ENCODE results near the gene TIMM44.
"Not testable (repeated sequence)": the region's sequence is repeated elsewhere in the genome, so short reads cannot be mapped to it uniquely, and the experiment has no call there.

TIMM44 gene

GRCh38 chr19:7944177-7944761 is 803 bp upstream of the TIMM44 start:
- Mint-ChIP-seq H3K9me3 (no peaks in the 10 kb centered on the region), H3K27me3 (no peaks in the 10 kb centered on the region), H3K4me3 (peak overlapping the region; percentile 94), H3K27ac (peak overlapping the region; percentile 95), H3K4me1 (ENCODE audit: low read depth) (peaks cover 38% of the 10 kb centered on the region), H3K36me3 (ENCODE audit: low read depth) (peaks cover 35% of the 10 kb centered on the region)
- intact Hi-C loops (cut with micrococcal nuclease), result loop anchor here (1.0 to 2.0 kb wide), 2 partner anchors 61 to 309 kb away; partner anchors contain the start of gene ELAVL1

- no peaks in the 10 kb centered on the region for H3K9me3 Mint-ChIP-seq
- H3K36me3 Mint-ChIP-seq (ENCODE audit: low read depth), result peaks cover 46% of the 10 kb centered on the region
- H3K27me3 Mint-ChIP-seq, result no peaks in the 10 kb centered on the region
- peaks cover 38% of the 10 kb centered on the region for H3K4me1 Mint-ChIP-seq (ENCODE audit: low read depth)
- intact Hi-C loops (cut with micrococcal nuclease), result loop anchor here (1.0 kb wide), 1 partner anchor 40 kb away; the partner anchor contains the start of gene MAP2K7
- H3K4me3 Mint-ChIP-seq, result peak overlapping the region; percentile 94
- peak overlapping the region; percentile 95 for H3K27ac Mint-ChIP-seq
Measured at GRCh38 chr19:7942981-7943443, 454 bp downstream of the TIMM44 start.

DNA sequence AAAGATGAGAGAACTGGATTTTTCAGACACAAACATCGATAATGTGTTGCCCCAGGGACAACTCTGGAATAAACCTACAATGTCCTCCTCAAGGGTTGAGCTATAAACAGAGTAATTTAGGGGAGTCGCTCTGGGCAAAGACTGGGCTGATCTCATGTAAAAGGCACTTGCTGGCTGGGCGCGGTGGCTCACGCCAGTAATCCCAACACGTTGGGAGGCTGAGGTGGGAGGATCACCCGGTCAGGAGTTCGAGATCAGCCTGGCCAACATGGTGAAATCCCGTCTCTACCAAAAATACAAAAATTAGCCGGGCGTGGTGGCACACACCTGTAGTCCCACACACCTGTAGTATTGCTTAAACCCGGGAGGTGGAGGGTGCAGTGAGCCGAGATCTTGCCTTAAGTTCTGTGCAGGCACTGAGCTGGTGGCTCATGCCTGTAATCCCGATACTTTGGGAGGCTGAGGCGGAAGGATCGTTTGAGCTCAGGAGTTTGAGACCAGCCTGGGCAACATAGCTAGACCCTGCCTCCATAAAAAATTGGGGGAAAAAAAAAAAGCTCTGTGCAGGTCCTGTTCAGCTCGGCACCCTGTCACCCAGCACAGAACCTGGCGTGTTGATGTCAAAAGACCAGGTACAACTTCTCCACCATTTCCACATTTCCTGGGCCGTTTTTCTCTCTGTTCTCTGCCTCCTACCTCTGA is 1.4 kb downstream of the TIMM44 start:
- Mint-ChIP-seq H3K9me3 (no peaks in the 10 kb centered on the region), H3K27me3 (no peaks in the 10 kb centered on the region), H3K36me3 (ENCODE audit: low read depth) (peaks cover 56% of the 10 kb centered on the region), H3K27ac (peak overlapping the region; percentile 95), H3K4me3 (peak overlapping the region; percentile 5), H3K4me1 (ENCODE audit: low read depth) (peaks cover 38% of the 10 kb centered on the region)
- intact Hi-C loops (cut with micrococcal nuclease), result no loop called here

DNA sequence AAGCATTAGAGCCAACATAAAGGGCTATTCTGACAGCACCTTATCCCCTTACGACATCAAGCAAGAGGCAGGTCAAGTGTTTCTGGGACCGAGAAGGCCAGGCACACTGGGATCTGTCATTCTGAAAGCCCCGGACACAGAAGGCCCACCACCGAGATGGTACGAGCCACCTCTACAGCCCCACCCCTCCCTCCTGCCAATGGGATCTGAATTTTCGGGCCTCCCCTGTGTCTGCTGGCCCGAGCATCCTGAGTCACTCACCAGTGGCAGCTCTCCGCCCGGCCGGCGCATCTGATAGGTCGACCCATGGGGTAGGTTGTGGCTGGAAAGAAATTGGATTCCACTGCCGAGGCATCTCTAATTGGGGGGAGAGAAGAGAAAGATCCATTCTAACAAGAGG is 2.6 kb downstream of the TIMM44 start:
- intact Hi-C loops (cut with micrococcal nuclease), result no loop called here
- Mint-ChIP-seq H3K4me1 (ENCODE audit: low read depth) (peaks cover 38% of the 10 kb centered on the region), H3K36me3 (ENCODE audit: low read depth) (peaks cover 68% of the 10 kb centered on the region), H3K27ac (no peak overlapping the region), H3K9me3 (no peaks in the 10 kb centered on the region), H3K4me3 (no peak overlapping the region), H3K27me3 (no peaks in the 10 kb centered on the region)

DNA sequence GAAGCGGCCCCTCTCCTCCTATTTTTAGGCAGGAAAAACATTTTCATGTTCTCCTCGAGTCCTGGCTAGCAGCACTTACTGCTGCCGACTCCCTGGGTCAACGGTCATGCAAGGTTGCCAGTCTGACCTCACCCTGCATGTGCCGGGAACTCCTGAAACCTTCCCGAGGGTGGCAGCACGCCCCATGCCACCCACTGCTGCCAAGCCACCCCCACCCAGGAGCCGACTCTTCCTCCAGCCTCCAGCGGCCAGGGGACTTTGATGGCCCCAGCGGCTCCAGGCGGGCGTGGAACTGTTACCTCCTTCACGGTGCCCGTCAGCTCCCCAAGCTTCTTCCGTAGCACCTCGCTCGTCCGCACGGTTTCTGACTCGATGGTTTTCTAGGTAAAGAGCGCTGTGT is 8.7 kb downstream of the TIMM44 start:
- intact Hi-C loops (cut with micrococcal nuclease), result no loop called here
- no peaks in the 10 kb centered on the region for H3K9me3 Mint-ChIP-seq
- no peak overlapping the region for H3K27ac Mint-ChIP-seq
- H3K27me3 Mint-ChIP-seq, result no peaks in the 10 kb centered on the region
- no peak overlapping the region for H3K4me3 Mint-ChIP-seq
- peaks cover 98% of the 10 kb centered on the region for H3K36me3 Mint-ChIP-seq (ENCODE audit: low read depth)
- H3K4me1 Mint-ChIP-seq (ENCODE audit: low read depth), result peaks cover 7% of the 10 kb centered on the region

- Mint-ChIP-seq H3K4me1 (ENCODE audit: low read depth) (peaks cover 7% of the 10 kb centered on the region), H3K27me3 (no peaks in the 10 kb centered on the region), H3K4me3 (no peak overlapping the region), H3K27ac (no peak overlapping the region), H3K36me3 (ENCODE audit: low read depth) (peaks cover 100% of the 10 kb centered on the region), H3K9me3 (no peaks in the 10 kb centered on the region)
- intact Hi-C loops (cut with micrococcal nuclease), result no loop called here
Measured at GRCh38 chr19:7933828-7934725, 9.4 kb downstream of the TIMM44 start.

GRCh38 chr19:7933411-7933810 is 10.1 kb downstream of the TIMM44 start:
- Mint-ChIP-seq H3K9me3 (no peaks in the 10 kb centered on the region), H3K4me3 (no peak overlapping the region), H3K4me1 (ENCODE audit: low read depth) (peaks cover 7% of the 10 kb centered on the region), H3K27me3 (no peaks in the 10 kb centered on the region), H3K27ac (no peak overlapping the region), H3K36me3 (ENCODE audit: low read depth) (peaks cover 98% of the 10 kb centered on the region)
- intact Hi-C loops (cut with micrococcal nuclease), result no loop called here

DNA sequence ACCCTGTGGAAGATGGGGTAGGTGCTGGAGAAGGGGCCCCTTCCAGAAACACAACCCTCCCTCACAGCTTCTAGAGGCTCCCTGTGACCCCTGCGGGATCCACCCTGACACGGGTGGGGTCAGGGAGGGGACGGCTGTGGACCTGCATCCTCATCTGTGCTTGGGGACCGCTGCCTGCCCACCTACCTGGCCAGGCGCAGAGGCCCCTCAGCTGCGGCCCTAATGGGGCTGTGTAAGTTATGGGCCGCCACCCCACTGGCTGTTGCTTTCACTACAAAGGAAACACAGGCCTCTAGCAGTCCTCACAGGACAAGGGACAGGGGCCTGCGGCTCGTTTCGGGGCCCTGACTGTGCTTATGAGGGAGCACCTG is 10.6 kb downstream of the TIMM44 start:
- no peak overlapping the region for H3K27ac Mint-ChIP-seq
- no peaks in the 10 kb centered on the region for H3K27me3 Mint-ChIP-seq
- peaks cover 7% of the 10 kb centered on the region for H3K4me1 Mint-ChIP-seq (ENCODE audit: low read depth)
- H3K9me3 Mint-ChIP-seq, result no peaks in the 10 kb centered on the region
- peaks cover 98% of the 10 kb centered on the region for H3K36me3 Mint-ChIP-seq (ENCODE audit: low read depth)
- intact Hi-C loops (cut with micrococcal nuclease), result no loop called here
- no peak overlapping the region for H3K4me3 Mint-ChIP-seq

- Mint-ChIP-seq H3K9me3 (no peaks in the 10 kb centered on the region), H3K27ac (no peak overlapping the region), H3K36me3 (ENCODE audit: low read depth) (peaks cover 98% of the 10 kb centered on the region), H3K4me1 (ENCODE audit: low read depth) (peaks cover 9% of the 10 kb centered on the region), H3K27me3 (no peaks in the 10 kb centered on the region), H3K4me3 (no peak overlapping the region)
- intact Hi-C loops (cut with micrococcal nuclease), result no loop called here
Measured at GRCh38 chr19:7932276-7932929, 11.1 kb downstream of the TIMM44 start.

DNA sequence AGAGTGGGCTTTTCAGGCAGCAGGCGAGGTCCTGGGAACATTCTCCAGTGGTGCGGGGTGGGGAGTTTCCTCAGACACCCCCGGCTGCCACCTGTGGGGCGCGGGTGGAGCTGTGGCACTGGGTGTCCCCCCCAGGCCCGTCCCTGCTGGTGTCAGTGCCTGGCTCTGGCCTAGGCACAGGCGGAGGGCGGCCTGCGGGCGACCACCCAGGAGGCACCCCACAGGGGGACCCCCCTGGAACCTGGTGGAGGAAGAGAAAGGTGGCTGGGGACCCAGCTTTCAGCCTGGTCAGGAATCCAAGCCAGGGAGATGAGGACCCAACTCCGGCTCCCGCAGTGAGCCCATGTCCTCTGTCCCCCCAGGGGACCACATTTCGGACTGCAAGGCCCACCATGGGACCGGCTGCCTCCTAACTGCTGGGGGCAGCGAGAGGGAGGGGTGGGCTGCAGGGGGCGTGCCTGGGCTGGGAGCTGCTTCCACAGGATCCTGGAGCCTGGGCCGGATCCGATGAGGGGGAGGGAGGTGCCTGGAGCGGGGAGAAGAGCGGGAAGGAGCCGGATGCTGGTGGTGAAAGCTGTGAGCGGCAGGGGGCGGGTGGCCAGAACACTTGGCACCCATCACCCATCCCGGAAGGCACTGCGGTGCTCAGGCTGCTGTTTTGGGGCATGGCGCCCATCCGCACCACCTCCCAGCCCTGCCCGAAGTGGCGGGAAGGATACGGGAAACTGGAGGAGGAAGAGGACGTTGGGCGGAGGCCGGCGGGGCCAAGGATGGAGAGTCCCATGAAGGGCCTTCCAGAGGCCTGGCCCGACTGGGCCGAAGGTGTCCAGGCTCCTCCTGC is 12.0 kb downstream of the TIMM44 start:
- Mint-ChIP-seq H3K4me1 (ENCODE audit: low read depth) (peaks cover 16% of the 10 kb centered on the region), H3K27me3 (peaks cover under 1% of the 10 kb centered on the region), H3K36me3 (ENCODE audit: low read depth) (peaks cover 98% of the 10 kb centered on the region), H3K9me3 (no peaks in the 10 kb centered on the region), H3K4me3 (no peak overlapping the region), H3K27ac (no peak overlapping the region)
- intact Hi-C loops (cut with micrococcal nuclease), result no loop called here

DNA sequence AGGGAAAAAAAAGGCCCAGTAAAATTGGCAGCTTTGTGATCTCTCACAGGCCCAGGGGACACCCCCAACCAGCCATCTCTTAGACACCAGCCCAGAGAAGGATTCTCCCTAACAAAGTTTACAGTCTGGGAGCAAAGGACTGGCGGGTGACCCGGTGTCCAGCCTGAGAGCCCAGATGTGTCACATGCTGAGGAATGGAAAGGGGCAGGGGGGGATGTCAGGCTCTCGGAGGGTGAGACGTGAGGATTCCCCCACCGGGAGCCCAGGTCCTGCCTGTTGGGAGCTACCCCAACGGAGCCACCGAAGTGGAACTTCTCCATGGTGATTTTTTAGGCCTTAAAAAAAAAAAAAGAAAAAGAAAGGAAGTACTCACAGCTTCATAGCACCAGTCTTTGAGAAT is 12.7 kb downstream of the TIMM44 start:
- peaks cover 93% of the 10 kb centered on the region for H3K36me3 Mint-ChIP-seq (ENCODE audit: low read depth)
- H3K4me1 Mint-ChIP-seq (ENCODE audit: low read depth), result peaks cover 20% of the 10 kb centered on the region
- H3K27me3 Mint-ChIP-seq, result peaks cover 4% of the 10 kb centered on the region
- H3K9me3 Mint-ChIP-seq, result no peaks in the 10 kb centered on the region
- no peak overlapping the region for H3K27ac Mint-ChIP-seq
- intact Hi-C loops (cut with micrococcal nuclease), result no loop called here
- H3K4me3 Mint-ChIP-seq, result no peak overlapping the region

DNA sequence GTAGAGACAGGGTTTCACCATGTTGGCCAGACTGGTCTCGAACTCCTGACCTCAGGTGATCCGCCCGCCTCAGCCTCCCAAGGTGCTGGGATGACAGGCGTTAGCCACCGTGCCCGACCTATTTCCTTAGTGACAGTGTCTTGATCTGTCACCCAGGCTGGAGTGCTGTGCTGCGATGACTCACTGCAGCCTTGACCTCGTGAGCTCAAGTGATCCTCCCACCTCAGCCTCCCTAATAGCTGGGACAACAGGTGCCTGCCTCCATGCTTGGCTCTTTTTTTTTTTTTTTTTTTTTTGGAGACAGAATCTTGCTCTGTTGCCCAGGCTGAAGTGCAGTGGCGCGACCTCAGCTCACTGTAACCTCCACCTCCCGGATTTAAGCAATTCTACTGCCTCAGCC is 13.4 kb downstream of the TIMM44 start:
- H3K27me3 Mint-ChIP-seq; H3K4me3 Mint-ChIP-seq; H3K27ac Mint-ChIP-seq; H3K9me3 Mint-ChIP-seq; intact Hi-C loops (cut with micrococcal nuclease): not testable (repeated sequence)
- H3K4me1 Mint-ChIP-seq (ENCODE audit: low read depth), result peaks cover 24% of the 10 kb centered on the region
- H3K36me3 Mint-ChIP-seq (ENCODE audit: low read depth), result peaks cover 85% of the 10 kb centered on the region

Measured in dendritic cell treated with granulocyte-macrophage colony-stimulating factor and Interleukin-4, amounts not matched to agents 40 ng/mL and 50 ng/mL, for 4 days (primary cell).